K562 (cell line): Measurements from ENCODE around the gene DND1. TPM values are rescaled to one million over a fixed set of nuclear protein-coding genes. Genes with fewer than 3 reads are reported as not detected.
A peak's percentile ranks its signal among the peaks of the same experiment; 100 is the strongest.

ENCODE experiments used
- DIDO1 ChIP-seq: fragments of 450-650 bp; IDR thresholded peaks from 2 replicates; pipeline ENCODE4 v1.6.1; 2016; ENCODE audit warnings: low read depth, missing biosample characterization, missing genetic modification characterization
- GTF2E2 ChIP-seq: fragments of 200-800 bp; sonication (Bioruptor generic); IDR thresholded peaks from 2 replicates; pipeline ENCODE4 v1.6.1; 2016; ENCODE audit warnings: missing genetic modification characterization, missing compliant biosample characterization
- HMGN3 ChIP-seq: IDR thresholded peaks from 2 replicates; pipeline ENCODE4 v1.6.1; 2011; ENCODE audit warnings: borderline replicate concordance, low read depth, mild to moderate bottlenecking, mixed read lengths, low read length; ENCODE audit not compliant: insufficient read length; ENCODE audit errors: extremely low read depth
- MCM5 ChIP-seq: fragments of 450-650 bp; IDR thresholded peaks from 2 replicates; pipeline ENCODE4 v1.6.1; 2016; ENCODE audit warnings: low read depth
- NELFE ChIP-seq: IDR thresholded peaks from 2 replicates; pipeline ENCODE4 v1.6.1; 2011; ENCODE audit warnings: mild to moderate bottlenecking; ENCODE audit not compliant: insufficient read depth, insufficient read length
- NR2C2 ChIP-seq, 2 experiments: fragments of 200-800 bp in 1 of 2; sonication (Bioruptor generic) in 1 of 2; sonication (generic) in 1 of 2; formaldehyde crosslinking in 1 of 2; IDR thresholded peaks; 2 replicates each; pipeline versions ENCODE4 v1.6.1 to v1.8.0; 2016 to 2022; ENCODE audit warnings: mild to moderate bottlenecking in 1 of 2, missing compliant biosample characterization in 1 of 2, missing genetic modification characterization in 1 of 2, missing genetic modification reagents in 1 of 2
- POLR2B ChIP-seq: fragments of 450-650 bp; IDR thresholded peaks from 2 replicates; pipeline ENCODE4 v1.6.1; 2018; ENCODE audit warnings: low read depth; ENCODE audit not compliant: partially characterized antibody
- POLR2G ChIP-seq: fragments of 200-400 bp; formaldehyde crosslinking; IDR thresholded peaks from 2 replicates; pipeline ENCODE4 v1.6.1; 2017; ENCODE audit warnings: low read depth, mild to moderate bottlenecking, antibody characterized with exemption, low read length, moderate library complexity
- PTBP1 ChIP-seq: fragments of 200-400 bp; formaldehyde crosslinking; IDR thresholded peaks from 2 replicates; pipeline ENCODE4 v1.6.1; 2017; ENCODE audit warnings: low read depth, low read length
- SAFB ChIP-seq: fragments of 200-400 bp; formaldehyde crosslinking; IDR thresholded peaks from 2 replicates; pipeline ENCODE4 v1.6.1; 2017; ENCODE audit warnings: low read depth, low read length, borderline replicate concordance
- SMARCB1 ChIP-seq: IDR thresholded peaks from 2 replicates; pipeline ENCODE4 v1.6.1; 2011; ENCODE audit warnings: improper control_type of control experiment, low read depth; ENCODE audit not compliant: insufficient read length
- SMC3 ChIP-seq: conservative IDR thresholded peaks from 2 replicates; pipeline ENCODE4 v1.6.1; 2011; ENCODE audit warnings: low read depth, low read length, improper control_type of control experiment; ENCODE audit not compliant: insufficient read depth
- SRSF1 ChIP-seq: fragments of 200-400 bp; formaldehyde crosslinking; IDR thresholded peaks from 2 replicates; pipeline ENCODE4 v1.6.1; 2017; ENCODE audit warnings: mild to moderate bottlenecking, low read depth, low read length, moderate library complexity
- THRAP3 ChIP-seq: fragments of 450-650 bp; IDR thresholded peaks from 2 replicates; pipeline ENCODE4 v1.6.1; 2016; ENCODE audit warnings: mild to moderate bottlenecking, inconsistent platforms, borderline replicate concordance
- U2AF1 ChIP-seq: fragments of 200-400 bp; formaldehyde crosslinking; optimal IDR thresholded peaks from 2 replicates; pipeline ENCODE3; 2017; ENCODE audit warnings: mild to moderate bottlenecking, low read depth, low read length, moderate library complexity
- ZBED1 ChIP-seq: IDR thresholded peaks from 2 replicates; pipeline ENCODE4 v1.6.1; 2014
- ZNF175 ChIP-seq: fragments of 200-800 bp; sonication (Bioruptor generic); IDR thresholded peaks from 2 replicates; pipeline ENCODE4 v1.6.1; 2016; ENCODE audit warnings: low read depth, mild to moderate bottlenecking, missing genetic modification characterization, missing compliant biosample characterization
- ZNF408 ChIP-seq: fragments of 250-450 bp; sonication (Bioruptor Pico); IDR thresholded peaks from 2 replicates; pipeline ENCODE4 v1.4.0; 2020; ENCODE audit warnings: low read depth, mild to moderate bottlenecking, moderate library complexity
- ZNF561 ChIP-seq: fragments of 450-650 bp; formaldehyde crosslinking; conservative IDR thresholded peaks from 2 replicates; pipeline ENCODE4 v1.4.0; 2020; ENCODE audit warnings: mild to moderate bottlenecking, moderate library complexity
- ZNF780A ChIP-seq: fragments of 250-450 bp; sonication (Bioruptor Pico); IDR thresholded peaks from 2 replicates; pipeline ENCODE4 v1.5.0; 2021; ENCODE audit warnings: mild to moderate bottlenecking
- polyA plus RNA-seq, 8 experiments: library from polyadenylated mRNA; depleted of rRNA in 4 of 8; stranded (reverse) in 5 of 8; unstranded in 3 of 8; fragments of >200 nt; fragmentation: Nextera tagmentation in 2 of 8; fragmentation: Illumina TruSeq in 1 of 8; extraction: Ambion mirVana in 2 of 8; extraction: Trizol in 1 of 8; gene quantifications; 2 replicates each; pipeline versions ENCODE4 v1.2.1 to v1.2.3, GENCODE V29; 2011 to 2014; ENCODE audit warnings: inconsistent platforms in 1 of 8, missing spikeins in 1 of 8
- total RNA-seq, 7 experiments: library from RNA; depleted of rRNA in 6 of 7; stranded (reverse); fragments of >200 nt in 6 of 7; fragmentation: Illumina TruSeq in 2 of 7; extraction: Trizol in 2 of 7; gene quantifications; 2 replicates each; pipeline versions ENCODE4 v1.2.1 to v1.2.3, GENCODE V29; 2011 to 2021; ENCODE audit warnings: low replicate concordance in 1 of 7
- TF ChIP-seq, protein P1 (sequence below): sonication (generic); formaldehyde crosslinking; IDR thresholded peaks from 2 replicates; pipeline ENCODE4 v1.8.0; 2022; ENCODE audit warnings: mild to moderate bottlenecking, low read depth, missing genetic modification reagents
- TF ChIP-seq, protein P2 (sequence below): fragments of 250-450 bp; sonication (Bioruptor Pico); IDR thresholded peaks from 2 replicates; pipeline ENCODE4 v1.8.0; 2021; ENCODE audit warnings: mild to moderate bottlenecking, moderate library complexity
- TF ChIP-seq, protein P3 (sequence below), 2 experiments: fragments of 450-650 bp; IDR thresholded peaks; 2 replicates each; pipeline ENCODE4 v1.6.1; 2018; ENCODE audit warnings: mild to moderate bottlenecking in 2 of 2, low read depth in 1 of 2; ENCODE audit not compliant: partially characterized antibody in 2 of 2

DND1 gene
- total and polyA plus RNA-seq, 9 of the 15 experiments (the other 6 are each of a cell fraction or from before 2014, with no cell fraction given) = 0.37 to 2.0 (median 0.90) TPM; not detected in 3

DNA sequence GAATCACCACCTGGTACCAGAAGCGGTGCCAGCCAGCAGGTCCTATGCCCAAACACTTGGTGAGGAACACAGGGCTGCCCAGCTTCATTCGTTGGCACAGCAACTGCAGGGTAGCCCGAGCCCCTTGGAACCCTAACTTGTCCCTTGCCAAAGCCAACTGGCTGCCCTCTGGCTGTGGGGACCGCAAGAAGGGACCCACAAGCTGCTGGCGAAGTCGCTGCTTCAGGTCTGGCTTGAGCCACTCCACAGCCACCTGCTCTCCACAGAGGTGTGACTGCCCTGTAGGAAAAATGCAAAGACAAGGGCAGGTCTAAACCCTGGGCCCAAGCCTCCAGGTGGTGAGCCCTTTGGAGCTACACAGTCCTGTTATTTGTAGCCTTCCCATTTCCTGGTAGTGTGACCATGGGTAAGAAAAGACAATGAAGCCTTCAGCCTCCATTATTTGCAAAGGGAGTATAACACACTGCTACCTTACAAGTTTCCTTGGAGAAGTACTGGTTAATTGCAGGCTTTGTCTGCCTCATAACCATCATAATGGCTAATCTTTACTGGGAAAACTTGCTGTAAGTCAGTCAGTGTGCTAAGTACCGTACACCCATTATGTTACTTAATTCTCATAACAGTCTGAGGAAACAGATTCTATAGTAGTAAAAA lies 1.8 kb downstream of the DND1 start (continued):
- TF ChIP-seq ZNF408 (CRISPR knock-in tag) = no peak
- TF ChIP-seq, protein P1, sequence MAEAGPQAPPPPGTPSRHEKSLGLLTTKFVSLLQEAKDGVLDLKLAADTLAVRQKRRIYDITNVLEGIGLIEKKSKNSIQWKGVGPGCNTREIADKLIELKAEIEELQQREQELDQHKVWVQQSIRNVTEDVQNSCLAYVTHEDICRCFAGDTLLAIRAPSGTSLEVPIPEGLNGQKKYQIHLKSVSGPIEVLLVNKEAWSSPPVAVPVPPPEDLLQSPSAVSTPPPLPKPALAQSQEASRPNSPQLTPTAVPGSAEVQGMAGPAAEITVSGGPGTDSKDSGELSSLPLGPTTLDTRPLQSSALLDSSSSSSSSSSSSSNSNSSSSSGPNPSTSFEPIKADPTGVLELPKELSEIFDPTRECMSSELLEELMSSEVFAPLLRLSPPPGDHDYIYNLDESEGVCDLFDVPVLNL (CRISPR knock-in tag) = no peak
- TF ChIP-seq ZBED1 = no peak
- no peak for TF ChIP-seq SMC3
- TF ChIP-seq NELFE = no peak
- no peak for TF ChIP-seq SMARCB1
- TF ChIP-seq ZNF780A = no peak
- TF ChIP-seq ZNF561 (CRISPR knock-in tag) = no peak
- no peak for TF ChIP-seq THRAP3
- TF ChIP-seq NR2C2 (CRISPR knock-in tag; IDR thresholded peaks at IDR 0.05) = no peak
- TF ChIP-seq NR2C2 (tag; IDR thresholded peaks at IDR 0.05) = no peak
- no peak for TF ChIP-seq GTF2E2 (tag)
- TF ChIP-seq, protein P2, sequence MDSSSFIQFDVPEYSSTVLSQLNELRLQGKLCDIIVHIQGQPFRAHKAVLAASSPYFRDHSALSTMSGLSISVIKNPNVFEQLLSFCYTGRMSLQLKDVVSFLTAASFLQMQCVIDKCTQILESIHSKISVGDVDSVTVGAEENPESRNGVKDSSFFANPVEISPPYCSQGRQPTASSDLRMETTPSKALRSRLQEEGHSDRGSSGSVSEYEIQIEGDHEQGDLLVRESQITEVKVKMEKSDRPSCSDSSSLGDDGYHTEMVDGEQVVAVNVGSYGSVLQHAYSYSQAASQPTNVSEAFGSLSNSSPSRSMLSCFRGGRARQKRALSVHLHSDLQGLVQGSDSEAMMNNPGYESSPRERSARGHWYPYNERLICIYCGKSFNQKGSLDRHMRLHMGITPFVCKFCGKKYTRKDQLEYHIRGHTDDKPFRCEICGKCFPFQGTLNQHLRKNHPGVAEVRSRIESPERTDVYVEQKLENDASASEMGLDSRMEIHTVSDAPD (CRISPR knock-in tag) = no peak
- TF ChIP-seq U2AF1 = no peak
- no peak for TF ChIP-seq SAFB
- TF ChIP-seq SRSF1 = no peak
- TF ChIP-seq HMGN3 = no peak
- TF ChIP-seq ZNF175 (CRISPR knock-in tag) = no peak
- no peak for TF ChIP-seq DIDO1 (tag)
- no peak for TF ChIP-seq PTBP1
- TF ChIP-seq, protein P3, sequence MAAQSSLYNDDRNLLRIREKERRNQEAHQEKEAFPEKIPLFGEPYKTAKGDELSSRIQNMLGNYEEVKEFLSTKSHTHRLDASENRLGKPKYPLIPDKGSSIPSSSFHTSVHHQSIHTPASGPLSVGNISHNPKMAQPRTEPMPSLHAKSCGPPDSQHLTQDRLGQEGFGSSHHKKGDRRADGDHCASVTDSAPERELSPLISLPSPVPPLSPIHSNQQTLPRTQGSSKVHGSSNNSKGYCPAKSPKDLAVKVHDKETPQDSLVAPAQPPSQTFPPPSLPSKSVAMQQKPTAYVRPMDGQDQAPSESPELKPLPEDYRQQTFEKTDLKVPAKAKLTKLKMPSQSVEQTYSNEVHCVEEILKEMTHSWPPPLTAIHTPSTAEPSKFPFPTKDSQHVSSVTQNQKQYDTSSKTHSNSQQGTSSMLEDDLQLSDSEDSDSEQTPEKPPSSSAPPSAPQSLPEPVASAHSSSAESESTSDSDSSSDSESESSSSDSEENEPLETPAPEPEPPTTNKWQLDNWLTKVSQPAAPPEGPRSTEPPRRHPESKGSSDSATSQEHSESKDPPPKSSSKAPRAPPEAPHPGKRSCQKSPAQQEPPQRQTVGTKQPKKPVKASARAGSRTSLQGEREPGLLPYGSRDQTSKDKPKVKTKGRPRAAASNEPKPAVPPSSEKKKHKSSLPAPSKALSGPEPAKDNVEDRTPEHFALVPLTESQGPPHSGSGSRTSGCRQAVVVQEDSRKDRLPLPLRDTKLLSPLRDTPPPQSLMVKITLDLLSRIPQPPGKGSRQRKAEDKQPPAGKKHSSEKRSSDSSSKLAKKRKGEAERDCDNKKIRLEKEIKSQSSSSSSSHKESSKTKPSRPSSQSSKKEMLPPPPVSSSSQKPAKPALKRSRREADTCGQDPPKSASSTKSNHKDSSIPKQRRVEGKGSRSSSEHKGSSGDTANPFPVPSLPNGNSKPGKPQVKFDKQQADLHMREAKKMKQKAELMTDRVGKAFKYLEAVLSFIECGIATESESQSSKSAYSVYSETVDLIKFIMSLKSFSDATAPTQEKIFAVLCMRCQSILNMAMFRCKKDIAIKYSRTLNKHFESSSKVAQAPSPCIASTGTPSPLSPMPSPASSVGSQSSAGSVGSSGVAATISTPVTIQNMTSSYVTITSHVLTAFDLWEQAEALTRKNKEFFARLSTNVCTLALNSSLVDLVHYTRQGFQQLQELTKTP (IDR thresholded peaks at IDR 0.05; ENCODE audit: low read depth in 1 of 2, partially characterized antibody in 2 of 2) = no peak
- peak; percentile 36 for TF ChIP-seq POLR2B
- 0 out of 2 replicates have a peak, but pooled peaks have one; percentile 49 for TF ChIP-seq POLR2G
- no peak for TF ChIP-seq MCM5
